ENCODE data around the gene NLRC3.

GRCh38 chr16:3607634-3608033 lies 30.4 kb upstream of the NLRC3 start:
- TF ChIP-seq EP300 (IDR thresholded peaks at IDR 0.05) (no peak), CTCF (IDR thresholded peaks at IDR 0.05) (no peak)
